Activated naive CD4-positive, alpha-beta T cell treated with anti-CD3 and anti-CD28 coated beads for 36 hours (primary cell): ENCODE measurements around the gene NSA2. TPM values are rescaled to one million over a fixed set of nuclear protein-coding genes. Genes with fewer than 3 reads are reported as not detected.

Experiments
- CTCF ChIA-PET: fragments of 350-600 bp; sonication (Branson Sonifier 250); formaldehyde crosslinking; loops from one replicate; lab custom pipeline; 2021; ENCODE audit warnings: antibody characterized with exemption; lab: Charles Lee
- DNase-seq: peaks from one replicate; pipeline ENCODE4 v3.0.0-alpha.2; 2020
- H3K27ac Mint-ChIP-seq: one replicate; pipeline ENCODE4 v1.8.0; 2021; ENCODE audit warnings: mild to moderate bottlenecking, mixed read lengths
- H3K27me3 Mint-ChIP-seq: one replicate; pipeline ENCODE4 v1.8.0; 2021; ENCODE audit warnings: low read depth, mixed read lengths
- H3K36me3 Mint-ChIP-seq: one replicate; pipeline ENCODE4 v1.8.0; 2021; ENCODE audit warnings: low read depth, mixed read lengths
- H3K4me1 Mint-ChIP-seq: one replicate; pipeline ENCODE4 v1.8.0; 2021; ENCODE audit warnings: low read depth, mixed read lengths
- H3K4me3 Mint-ChIP-seq: one replicate; pipeline ENCODE4 v1.8.0; 2021; ENCODE audit warnings: mild to moderate bottlenecking, moderate library complexity, mixed read lengths
- H3K9me3 Mint-ChIP-seq: one replicate; pipeline ENCODE4 v1.8.0; 2021; ENCODE audit warnings: mixed read lengths
- intact Hi-C: fragments of 100-400 bp; cut with micrococcal nuclease; formaldehyde crosslinking; loops from one replicate; pipeline ENCODE4 v1.15.1; 2023
- total RNA-seq, 2 experiments: library from RNA; stranded (reverse); gene quantifications; one replicate each; pipeline ENCODE4 v1.2.3, GENCODE V29; 2021

NSA2 gene
- total RNA-seq, 2 experiments from 2014 or later: 119 to 121 TPM

DNA sequence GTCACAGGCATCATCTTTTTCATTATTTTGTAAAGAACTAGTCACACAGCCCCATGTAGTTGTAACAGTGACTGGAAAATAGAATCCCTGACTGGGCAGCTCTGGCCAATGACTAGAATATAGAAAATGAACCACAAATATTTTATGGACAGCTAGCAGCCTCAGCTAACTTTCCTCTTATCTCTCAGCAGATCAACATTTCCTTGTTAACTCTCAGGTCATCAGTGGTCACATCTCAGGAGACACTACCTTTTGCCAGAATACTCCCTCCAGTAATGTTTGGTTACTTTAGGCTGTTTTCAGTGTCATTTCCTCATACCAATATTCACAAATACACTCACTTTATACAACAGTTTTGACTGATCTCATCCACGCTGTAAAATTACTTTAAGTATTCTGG, 55.2 kb downstream of the NSA2 start:
- Mint-ChIP-seq H3K9me3 (no peaks in the 10 kb centered on the region), H3K27me3 (no peaks in the 10 kb centered on the region), H3K4me3 (no peak overlapping the region), H3K27ac (no peak overlapping the region), H3K36me3 (peaks cover 2% of the 10 kb centered on the region), H3K4me1 (peaks cover 3% of the 10 kb centered on the region)
- intact Hi-C loops: no loop called here
- DNase-seq: no peak
- CTCF ChIA-PET: no interaction called here

DNA sequence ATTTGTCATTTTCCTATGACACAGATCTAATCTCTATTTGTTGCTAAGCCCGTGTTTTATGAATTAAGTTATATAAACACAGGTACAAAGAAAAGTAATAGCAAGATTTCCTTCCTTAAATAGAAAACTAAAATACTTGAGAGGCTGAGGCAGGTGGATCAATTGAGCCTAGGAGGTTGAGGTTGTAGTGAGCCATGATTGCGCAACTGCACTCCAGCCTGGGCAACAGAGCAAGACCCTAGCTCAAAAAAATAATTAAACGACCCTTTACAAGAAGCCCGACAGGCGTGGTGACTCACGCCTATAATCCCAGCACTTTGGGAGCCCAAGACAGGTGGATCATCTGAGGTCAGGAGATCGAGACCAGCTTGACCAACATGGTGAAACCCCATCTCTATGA, 62.4 kb downstream of the NSA2 start:
- Mint-ChIP-seq H3K4me3 (no peak overlapping the region), H3K27ac (no peak overlapping the region), H3K9me3 (no peaks in the 10 kb centered on the region), H3K36me3 (peaks cover 2% of the 10 kb centered on the region), H3K4me1 (no peaks in the 10 kb centered on the region), H3K27me3 (no peaks in the 10 kb centered on the region)
- DNase-seq: no peak
- intact Hi-C loops: no loop called here
- CTCF ChIA-PET: no interaction called here

Other genes with a start within 250 kb of the NSA2 start
- gene ENC1, start 126.5 kb upstream of the NSA2 start, total RNA-seq: under 1 TPM; 0.74 to 0.86 TPM
- gene HEXB, start 82.0 kb upstream of the NSA2 start, total RNA-seq: 10 to 100 TPM; 65.6 to 70.0 TPM
- 10 to 100 TPM; 27.7 to 28.0 TPM for gene GFM2, start 132 bp upstream of the NSA2 start, total RNA-seq
- gene FAM169A, start 99.1 kb downstream of the NSA2 start, total RNA-seq: 10 to 100 TPM in 1 of 2 experiments, 1 to 10 TPM in 1; 9.3 to 10.7 TPM